NCI-H2081 treated with DMSO at 0.1 percent for 48 hours (cell line): Measurements from ENCODE around the gene SERPINB10.

ENCODE experiments used
- DNase-seq: peaks from one replicate; lab custom pipeline; 2025; lab: John Stamatoyannopoulos, UW

SERPINB10 gene

GRCh38 chr18:63947051-63947790 is 39.5 kb downstream of the SERPINB10 start:
- no peak for DNase-seq

DNA sequence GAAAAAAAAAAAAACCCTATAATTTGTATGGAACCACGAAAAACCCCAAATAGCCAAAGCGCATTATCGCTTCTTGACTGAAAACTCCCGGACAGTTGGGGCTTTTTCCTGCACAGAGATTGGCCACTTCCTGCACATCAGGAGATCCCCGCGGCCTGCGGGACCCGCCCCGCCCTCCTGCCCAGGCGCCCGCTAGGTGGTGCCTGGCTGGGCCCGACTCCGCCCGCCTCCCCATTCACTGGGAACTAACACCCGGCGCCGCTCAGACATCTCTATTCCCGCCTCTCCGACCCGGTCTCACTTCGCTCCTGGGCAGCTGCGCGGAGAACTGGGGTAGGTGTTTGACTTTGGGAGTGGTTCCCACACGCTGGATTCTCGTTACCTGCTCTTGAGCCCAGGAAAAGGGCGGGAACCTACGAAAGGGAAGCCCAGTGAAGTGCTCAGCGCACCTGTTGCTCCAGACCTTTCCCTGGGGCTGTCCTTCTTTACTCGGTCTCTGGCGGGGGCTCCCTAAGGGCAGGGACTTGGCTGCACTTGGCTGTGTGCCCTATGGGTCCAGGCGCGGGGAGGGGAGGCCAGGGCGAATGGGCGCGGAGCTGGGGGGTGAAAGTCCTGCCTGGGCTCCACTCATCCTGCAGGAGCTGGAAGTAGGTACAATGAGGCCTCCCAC is 41.4 kb downstream of the SERPINB10 start, which contains the start of gene HMSD:
Gene HMSD (plus strand): TSS at position 234 of the 670 bp plus-strand sequence. CDS start 4,155 bp downstream, outside the sequence.
- DNase-seq: peak; percentile 57

DNA sequence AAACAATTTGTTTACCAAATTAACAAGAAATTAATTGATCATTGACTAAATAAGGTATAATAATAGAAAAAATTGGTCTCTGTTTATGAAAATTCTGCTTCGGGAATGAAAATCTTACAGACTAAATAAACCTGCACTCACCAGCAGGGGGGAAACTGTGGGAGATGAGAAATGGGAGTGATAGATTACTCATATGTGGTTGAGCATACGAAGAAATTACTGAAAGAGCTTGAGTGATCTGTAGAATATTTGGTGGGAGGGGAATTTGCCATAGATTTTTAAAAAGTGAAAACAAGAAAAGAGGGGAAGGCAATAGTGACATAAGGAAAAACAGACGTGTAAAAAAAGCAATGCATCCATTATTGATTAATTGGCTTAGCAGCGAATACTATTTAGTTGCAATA is 43.5 kb downstream of the SERPINB10 start:
- no peak for DNase-seq

GRCh38 chr18:63953811-63954210 is 46.1 kb downstream of the SERPINB10 start:
- no peak for DNase-seq

DNA sequence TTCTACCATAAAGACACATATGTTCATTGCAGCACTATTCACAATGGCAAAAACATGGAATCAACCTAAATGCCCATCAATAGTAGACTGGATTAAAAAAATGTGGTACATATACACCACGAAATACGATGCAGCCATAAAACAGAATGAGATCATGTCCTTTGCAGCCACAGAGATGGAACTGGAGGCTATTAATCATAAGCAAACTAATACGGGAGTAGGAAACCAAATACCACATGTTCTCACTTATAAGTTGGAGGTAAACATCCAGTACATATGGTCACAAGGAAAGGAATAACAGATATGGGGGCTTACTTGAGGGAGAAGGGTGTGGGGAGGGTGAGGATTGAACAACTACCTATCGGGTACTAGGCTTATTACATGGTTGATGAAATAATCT is 49.0 kb downstream of the SERPINB10 start:
- DNase-seq: no peak

DNA sequence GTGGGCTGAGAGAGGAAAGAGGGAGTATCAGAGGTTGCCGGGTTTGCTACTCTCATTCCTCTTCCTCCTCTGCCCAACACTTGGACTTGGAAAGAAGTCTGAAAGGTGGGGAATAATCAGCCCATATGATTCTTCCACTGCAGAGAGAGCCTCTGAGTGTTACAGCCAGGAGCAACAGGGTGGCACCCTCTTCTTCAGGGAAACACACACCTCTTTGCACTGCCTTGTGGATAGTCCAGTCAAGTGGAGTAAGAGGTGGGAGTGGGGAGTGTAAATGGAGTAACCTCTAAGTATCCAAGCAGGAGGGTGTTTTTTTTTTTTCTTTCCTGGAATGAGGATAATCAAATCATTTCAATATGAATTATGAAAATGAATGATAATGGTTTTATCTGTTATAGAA is 53.1 kb downstream of the SERPINB10 start:
- DNase-seq: no peak

GRCh38 chr18:63961435-63961980 is 53.8 kb downstream of the SERPINB10 start:
- no peak for DNase-seq

DNA sequence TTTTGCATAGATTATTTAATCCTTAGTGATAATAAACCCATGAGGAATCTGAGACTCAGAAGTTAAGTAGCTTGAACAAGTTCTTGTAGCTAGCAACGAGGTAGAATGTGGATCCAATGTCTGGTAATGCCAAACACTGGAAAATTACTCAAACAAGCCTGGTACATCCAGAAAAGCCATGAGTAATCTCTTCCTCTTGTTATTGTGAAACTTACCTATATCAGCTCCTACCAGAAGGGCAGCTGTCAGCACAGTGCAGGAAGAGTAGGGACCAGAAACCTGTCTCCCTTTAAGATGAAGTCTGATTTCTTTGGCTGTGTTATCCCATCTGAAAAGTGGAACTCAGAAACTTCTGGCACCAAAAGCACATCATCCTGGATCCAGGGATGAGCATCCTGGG is 54.4 kb downstream of the SERPINB10 start:
- DNase-seq: no peak

- peak; percentile 8 for DNase-seq
Observed at GRCh38 chr18:63963615-63964256, 56.0 kb downstream of the SERPINB10 start.

DNA sequence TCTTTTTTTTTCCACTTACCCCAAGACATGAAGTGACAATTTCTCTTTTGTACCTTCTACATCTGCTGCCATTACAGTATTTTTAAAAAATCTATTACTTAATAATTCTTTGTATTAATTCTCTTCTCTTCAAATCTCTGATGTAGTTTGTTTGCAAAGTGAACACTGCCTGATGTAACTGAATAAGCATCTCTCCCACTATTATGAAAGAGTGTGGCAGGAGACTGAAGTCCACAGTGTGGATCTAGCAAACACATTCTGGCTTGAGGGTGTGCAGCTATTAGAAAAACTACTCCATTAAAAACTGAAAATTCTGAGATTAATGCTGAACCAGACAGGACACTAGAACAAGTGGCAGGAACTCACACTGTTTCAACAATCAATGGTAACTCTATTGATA is 57.1 kb downstream of the SERPINB10 start:
- DNase-seq: no peak

GRCh38 chr18:63965716-63966330 is 58.1 kb downstream of the SERPINB10 start:
- no peak for DNase-seq

DNA sequence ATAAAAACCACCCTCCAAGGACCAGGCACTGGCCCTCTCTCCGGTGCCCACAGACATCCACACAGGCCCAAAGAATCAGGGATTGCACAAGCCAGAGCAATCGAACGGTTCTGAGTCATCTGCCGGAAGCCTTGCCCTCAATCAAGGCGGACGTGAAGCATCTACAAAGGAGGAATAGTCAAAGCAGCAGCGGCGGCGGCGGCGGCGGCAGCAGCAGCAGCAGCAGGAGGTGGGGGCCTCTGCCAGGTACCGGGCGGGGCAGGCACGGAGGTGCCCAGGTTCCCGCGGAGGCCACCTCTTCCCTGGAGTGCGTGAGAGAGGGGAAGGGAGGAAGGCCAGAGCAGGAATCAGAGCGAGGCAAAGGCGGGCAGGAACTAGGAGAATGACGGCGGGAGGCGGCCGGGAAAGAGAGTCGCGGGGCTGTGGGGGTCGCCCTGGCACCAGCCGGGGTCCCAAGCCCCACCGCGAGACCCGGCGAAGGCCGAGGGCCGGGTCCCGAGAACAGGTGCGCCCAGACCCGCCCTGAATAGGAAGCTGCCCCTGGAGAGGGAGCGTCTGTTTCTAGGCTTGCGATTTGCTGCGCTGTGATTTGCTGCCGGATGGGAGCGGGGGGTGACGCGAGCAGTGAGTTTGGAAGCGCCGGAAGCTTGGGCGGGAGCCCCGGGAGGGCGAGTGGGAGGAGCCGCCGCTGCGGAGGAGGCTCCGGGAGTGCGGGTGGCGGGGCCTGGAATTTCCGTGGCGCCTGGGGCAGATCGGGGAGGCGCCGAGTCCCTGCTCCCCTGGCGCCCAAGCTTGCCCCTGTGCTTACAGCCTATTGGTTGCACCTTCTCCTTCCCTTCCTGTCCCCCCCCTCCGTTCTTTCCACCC is 62.4 kb downstream of the SERPINB10 start, which contains the start of gene SERPINB8:
Gene SERPINB8 (plus strand): TSS at position 140 of the 867 bp plus-strand sequence. CDS start 8,228 bp downstream, outside the sequence.
- peak; percentile 79 for DNase-seq

DNA sequence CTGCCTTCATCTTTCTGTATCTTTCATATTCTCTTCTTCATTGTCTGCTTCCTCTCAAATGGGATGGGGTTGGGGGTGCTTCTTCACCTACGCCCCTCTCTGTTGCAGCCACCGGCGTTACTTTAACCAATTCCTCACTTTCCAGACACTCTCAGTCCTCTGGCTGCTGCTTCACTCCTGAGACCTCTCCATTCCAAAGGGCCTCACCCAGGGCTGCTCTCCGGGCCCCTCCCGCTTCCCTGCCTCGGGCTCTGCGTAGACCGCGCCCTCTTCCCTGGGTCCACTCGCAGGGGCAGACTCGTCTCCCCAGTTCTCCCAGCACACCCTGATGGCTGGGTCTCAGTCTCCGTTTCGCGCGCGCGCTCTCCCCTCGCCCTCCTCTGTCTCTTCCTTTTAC is 63.0 kb downstream of the SERPINB10 start:
- DNase-seq: no peak

GRCh38 chr18:63971320-63972001 is 63.7 kb downstream of the SERPINB10 start:
- no peak for DNase-seq

DNA sequence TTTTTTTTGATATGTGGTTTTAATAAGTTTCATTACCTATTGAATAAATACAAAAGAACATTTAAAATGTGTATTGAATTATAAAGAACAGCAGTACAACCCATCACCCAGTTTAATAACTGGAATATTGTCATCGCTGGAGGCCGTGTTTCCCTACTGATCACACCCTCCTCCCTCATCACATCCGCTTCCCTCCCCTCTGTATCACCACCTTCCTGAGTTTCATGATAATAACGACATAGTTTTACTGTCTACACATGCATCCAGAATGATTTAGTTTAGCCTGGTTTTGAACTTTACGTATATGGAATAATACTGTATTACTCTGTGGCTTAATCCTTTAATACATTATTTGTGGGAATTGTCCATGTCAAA is 64.2 kb downstream of the SERPINB10 start:
- no peak for DNase-seq

DNA sequence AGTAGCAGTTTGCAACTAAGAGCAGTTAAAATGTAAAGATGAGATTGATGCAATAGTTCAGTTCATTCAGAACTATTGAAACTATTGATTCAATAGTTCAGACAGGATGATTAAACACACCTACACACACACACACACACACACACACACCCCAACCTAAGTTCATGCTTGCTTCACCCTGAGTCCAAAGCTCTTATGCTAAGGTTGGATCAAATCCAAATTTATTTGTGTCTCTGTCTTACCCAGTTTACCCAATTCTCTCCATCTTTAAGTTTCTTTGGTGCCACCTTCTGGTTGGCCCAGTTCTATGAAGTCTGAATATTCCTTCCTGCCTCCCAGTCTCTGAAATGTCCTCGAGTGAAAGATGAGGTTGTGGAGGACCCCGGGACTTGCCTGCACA is 67.2 kb downstream of the SERPINB10 start:
- no peak for DNase-seq

- no peak for DNase-seq
Observed at GRCh38 chr18:63975628-63976027, 67.9 kb downstream of the SERPINB10 start.

DNA sequence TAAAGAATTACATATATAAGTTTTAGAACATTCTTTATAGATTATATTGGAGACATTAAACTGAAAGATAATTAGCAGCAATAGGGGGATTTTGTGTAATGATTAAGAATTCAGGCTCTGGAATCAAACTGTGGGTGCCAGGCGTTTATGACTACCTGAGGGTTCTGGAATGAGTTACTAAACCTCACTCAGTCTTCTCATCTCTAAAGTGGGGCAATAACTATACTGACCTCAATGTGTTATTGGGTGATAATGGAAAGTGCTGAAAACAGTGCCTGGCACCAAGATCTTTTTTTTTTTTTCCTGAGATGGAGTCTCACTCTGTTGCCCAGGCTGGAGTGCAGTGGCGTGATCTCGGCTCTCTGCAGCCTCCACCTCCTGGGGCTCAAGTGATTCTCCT is 69.3 kb downstream of the SERPINB10 start:
- DNase-seq: no peak

DNA sequence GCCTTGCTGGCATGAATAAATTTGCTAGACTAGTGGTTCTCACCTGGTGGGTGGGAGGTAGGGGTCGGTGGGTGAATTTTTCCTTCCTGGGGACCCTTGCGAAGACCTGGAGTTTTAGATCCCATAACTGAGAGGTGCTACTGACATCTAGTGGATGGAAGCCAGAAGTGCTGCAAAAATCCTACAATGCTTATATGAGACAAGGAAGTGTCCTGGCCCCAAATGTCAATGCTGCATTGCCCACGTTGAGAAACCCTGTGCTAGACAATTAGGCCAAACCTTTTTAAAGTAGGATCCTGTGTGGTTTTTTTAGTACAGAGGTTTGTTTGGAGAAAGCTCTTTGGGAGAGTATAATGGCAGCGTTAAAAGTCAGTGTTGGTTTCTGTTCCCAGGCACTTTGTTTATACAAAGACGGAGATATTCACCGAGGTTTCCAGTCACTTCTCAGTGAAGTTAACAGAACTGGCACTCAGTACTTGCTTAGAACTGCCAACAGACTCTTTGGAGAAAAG is 71.7 kb downstream of the SERPINB10 start:
- peak; percentile 38 for DNase-seq

DNA sequence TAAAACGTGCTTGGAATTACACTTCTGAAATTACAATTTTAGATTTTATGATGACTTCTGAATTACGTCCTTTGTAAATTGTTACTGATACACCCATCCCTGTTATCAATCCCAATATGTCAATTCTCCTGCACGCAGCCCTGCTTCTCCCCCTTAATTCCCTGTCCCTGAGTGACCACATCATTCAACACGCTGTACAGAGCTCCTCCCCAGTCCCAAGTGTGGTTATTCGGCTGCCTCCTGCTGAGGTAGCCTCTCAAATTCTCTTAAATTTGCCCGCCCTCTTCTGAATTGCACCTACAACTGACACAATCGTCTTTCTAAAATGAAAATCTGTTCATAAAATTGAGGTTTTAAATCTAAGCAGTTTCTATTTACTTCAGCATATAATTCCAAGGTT is 72.3 kb downstream of the SERPINB10 start:
- DNase-seq: no peak
